ENCODE data around the gene PRODH. TPM values are rescaled to one million over a fixed set of nuclear protein-coding genes. Genes with fewer than 3 reads are reported as not detected.

Gene PRODH
- total and polyA plus RNA-seq, 2 experiments from 2014 or later = 10.0 to 67.4 TPM

DNA sequence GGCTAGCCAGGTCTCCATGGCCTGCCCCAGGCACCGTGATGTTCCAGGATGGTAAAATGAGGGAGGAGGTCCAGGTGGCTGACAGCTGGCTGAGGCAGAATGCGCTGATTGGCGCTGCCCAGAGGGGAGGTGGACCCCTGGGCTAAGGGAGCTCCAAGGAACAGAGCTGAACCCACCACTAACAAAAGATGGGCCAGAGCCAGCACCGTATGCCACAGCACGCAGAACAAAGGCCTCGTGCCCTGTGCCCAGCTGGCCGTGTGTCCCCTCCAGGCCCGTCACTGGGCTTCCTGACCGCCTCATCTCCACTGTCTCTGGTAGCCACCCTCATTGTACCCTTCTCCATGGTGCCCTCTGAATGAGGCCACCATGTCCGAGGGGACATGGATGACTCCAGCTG lies 19.6 kb upstream of the PRODH start:
- no peaks in the 10 kb centered on the region for H3K27me3 ChIP-seq (ENCODE audit: insufficient read depth)
- peaks cover 5% of the 10 kb centered on the region; the same call in 2 of the 3 replicates for H3K4me1 Mint-ChIP-seq
- H3K27ac Mint-ChIP-seq = no peak overlapping the region
- no peaks in the 10 kb centered on the region for H3K79me2 ChIP-seq (replicated peaks; ENCODE audit: insufficient read depth)
- H3F3A ChIP-seq (replicated peaks; ENCODE audit: low read depth) = no peaks in the 10 kb centered on the region
- no peak overlapping the region for H3K4me2 ChIP-seq
- H3K4me3 ChIP-seq = no peak overlapping the region
- no peaks in the 10 kb centered on the region for H3K4me1 ChIP-seq (ENCODE audit: insufficient read depth)
- DNase-seq (ENCODE audit: low spot score) = no peak
- no peak for TF ChIP-seq EZH2phosphoT487 (IDR thresholded peaks at IDR 0.05; ENCODE audit: unreplicated experiment)
- TF ChIP-seq, protein P1, sequence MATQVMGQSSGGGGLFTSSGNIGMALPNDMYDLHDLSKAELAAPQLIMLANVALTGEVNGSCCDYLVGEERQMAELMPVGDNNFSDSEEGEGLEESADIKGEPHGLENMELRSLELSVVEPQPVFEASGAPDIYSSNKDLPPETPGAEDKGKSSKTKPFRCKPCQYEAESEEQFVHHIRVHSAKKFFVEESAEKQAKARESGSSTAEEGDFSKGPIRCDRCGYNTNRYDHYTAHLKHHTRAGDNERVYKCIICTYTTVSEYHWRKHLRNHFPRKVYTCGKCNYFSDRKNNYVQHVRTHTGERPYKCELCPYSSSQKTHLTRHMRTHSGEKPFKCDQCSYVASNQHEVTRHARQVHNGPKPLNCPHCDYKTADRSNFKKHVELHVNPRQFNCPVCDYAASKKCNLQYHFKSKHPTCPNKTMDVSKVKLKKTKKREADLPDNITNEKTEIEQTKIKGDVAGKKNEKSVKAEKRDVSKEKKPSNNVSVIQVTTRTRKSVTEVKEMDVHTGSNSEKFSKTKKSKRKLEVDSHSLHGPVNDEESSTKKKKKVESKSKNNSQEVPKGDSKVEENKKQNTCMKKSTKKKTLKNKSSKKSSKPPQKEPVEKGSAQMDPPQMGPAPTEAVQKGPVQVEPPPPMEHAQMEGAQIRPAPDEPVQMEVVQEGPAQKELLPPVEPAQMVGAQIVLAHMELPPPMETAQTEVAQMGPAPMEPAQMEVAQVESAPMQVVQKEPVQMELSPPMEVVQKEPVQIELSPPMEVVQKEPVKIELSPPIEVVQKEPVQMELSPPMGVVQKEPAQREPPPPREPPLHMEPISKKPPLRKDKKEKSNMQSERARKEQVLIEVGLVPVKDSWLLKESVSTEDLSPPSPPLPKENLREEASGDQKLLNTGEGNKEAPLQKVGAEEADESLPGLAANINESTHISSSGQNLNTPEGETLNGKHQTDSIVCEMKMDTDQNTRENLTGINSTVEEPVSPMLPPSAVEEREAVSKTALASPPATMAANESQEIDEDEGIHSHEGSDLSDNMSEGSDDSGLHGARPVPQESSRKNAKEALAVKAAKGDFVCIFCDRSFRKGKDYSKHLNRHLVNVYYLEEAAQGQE (IDR thresholded peaks at IDR 0.05; ENCODE audit: unreplicated experiment) = no peak
- TF ChIP-seq ZNF114 (CRISPR knock-in tag; IDR thresholded peaks at IDR 0.05) = no peak
- no peak for TF ChIP-seq CREB1 (CRISPR knock-in tag; IDR thresholded peaks at IDR 0.05; ENCODE audit: low read depth)
- TF ChIP-seq, protein P2, sequence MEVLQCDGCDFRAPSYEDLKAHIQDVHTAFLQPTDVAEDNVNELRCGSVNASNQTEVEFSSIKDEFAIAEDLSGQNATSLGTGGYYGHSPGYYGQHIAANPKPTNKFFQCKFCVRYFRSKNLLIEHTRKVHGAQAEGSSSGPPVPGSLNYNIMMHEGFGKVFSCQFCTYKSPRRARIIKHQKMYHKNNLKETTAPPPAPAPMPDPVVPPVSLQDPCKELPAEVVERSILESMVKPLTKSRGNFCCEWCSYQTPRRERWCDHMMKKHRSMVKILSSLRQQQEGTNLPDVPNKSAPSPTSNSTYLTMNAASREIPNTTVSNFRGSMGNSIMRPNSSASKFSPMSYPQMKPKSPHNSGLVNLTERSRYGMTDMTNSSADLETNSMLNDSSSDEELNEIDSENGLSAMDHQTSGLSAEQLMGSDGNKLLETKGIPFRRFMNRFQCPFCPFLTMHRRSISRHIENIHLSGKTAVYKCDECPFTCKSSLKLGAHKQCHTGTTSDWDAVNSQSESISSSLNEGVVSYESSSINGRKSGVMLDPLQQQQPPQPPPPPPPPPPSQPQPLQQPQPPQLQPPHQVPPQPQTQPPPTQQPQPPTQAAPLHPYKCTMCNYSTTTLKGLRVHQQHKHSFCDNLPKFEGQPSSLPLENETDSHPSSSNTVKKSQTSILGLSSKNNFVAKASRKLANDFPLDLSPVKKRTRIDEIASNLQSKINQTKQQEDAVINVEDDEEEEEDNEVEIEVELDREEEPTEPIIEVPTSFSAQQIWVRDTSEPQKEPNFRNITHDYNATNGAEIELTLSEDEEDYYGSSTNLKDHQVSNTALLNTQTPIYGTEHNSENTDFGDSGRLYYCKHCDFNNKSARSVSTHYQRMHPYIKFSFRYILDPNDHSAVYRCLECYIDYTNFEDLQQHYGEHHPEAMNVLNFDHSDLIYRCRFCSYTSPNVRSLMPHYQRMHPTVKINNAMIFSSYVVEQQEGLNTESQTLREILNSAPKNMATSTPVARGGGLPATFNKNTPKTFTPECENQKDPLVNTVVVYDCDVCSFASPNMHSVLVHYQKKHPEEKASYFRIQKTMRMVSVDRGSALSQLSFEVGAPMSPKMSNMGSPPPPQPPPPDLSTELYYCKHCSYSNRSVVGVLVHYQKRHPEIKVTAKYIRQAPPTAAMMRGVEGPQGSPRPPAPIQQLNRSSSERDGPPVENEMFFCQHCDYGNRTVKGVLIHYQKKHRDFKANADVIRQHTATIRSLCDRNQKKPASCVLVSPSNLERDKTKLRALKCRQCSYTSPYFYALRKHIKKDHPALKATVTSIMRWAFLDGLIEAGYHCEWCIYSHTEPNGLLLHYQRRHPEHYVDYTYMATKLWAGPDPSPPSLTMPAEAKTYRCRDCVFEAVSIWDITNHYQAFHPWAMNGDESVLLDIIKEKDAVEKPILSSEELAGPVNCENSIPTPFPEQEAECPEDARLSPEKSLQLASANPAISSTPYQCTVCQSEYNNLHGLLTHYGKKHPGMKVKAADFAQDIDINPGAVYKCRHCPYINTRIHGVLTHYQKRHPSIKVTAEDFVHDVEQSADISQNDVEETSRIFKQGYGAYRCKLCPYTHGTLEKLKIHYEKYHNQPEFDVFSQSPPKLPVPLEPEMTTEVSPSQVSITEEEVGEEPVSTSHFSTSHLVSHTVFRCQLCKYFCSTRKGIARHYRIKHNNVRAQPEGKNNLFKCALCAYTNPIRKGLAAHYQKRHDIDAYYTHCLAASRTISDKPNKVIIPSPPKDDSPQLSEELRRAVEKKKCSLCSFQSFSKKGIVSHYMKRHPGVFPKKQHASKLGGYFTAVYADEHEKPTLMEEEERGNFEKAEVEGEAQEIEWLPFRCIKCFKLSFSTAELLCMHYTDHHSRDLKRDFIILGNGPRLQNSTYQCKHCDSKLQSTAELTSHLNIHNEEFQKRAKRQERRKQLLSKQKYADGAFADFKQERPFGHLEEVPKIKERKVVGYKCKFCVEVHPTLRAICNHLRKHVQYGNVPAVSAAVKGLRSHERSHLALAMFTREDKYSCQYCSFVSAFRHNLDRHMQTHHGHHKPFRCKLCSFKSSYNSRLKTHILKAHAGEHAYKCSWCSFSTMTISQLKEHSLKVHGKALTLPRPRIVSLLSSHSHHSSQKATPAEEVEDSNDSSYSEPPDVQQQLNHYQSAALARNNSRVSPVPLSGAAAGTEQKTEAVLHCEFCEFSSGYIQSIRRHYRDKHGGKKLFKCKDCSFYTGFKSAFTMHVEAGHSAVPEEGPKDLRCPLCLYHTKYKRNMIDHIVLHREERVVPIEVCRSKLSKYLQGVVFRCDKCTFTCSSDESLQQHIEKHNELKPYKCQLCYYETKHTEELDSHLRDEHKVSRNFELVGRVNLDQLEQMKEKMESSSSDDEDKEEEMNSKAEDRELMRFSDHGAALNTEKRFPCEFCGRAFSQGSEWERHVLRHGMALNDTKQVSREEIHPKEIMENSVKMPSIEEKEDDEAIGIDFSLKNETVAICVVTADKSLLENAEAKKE (CRISPR knock-in tag; IDR thresholded peaks at IDR 0.05) = no peak
- TF ChIP-seq STAT1 (IDR thresholded peaks at IDR 0.05; ENCODE audit: unreplicated experiment) = no peak
- TF ChIP-seq EZH2 (IDR thresholded peaks at IDR 0.05; ENCODE audit: low read depth, unreplicated experiment) = no peak
- TF ChIP-seq, protein P3, sequence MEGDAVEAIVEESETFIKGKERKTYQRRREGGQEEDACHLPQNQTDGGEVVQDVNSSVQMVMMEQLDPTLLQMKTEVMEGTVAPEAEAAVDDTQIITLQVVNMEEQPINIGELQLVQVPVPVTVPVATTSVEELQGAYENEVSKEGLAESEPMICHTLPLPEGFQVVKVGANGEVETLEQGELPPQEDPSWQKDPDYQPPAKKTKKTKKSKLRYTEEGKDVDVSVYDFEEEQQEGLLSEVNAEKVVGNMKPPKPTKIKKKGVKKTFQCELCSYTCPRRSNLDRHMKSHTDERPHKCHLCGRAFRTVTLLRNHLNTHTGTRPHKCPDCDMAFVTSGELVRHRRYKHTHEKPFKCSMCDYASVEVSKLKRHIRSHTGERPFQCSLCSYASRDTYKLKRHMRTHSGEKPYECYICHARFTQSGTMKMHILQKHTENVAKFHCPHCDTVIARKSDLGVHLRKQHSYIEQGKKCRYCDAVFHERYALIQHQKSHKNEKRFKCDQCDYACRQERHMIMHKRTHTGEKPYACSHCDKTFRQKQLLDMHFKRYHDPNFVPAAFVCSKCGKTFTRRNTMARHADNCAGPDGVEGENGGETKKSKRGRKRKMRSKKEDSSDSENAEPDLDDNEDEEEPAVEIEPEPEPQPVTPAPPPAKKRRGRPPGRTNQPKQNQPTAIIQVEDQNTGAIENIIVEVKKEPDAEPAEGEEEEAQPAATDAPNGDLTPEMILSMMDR (conservative IDR thresholded peaks at IDR 0.05; ENCODE audit: low read depth in 2 of 2) = no peak
- TF ChIP-seq, protein P4, sequence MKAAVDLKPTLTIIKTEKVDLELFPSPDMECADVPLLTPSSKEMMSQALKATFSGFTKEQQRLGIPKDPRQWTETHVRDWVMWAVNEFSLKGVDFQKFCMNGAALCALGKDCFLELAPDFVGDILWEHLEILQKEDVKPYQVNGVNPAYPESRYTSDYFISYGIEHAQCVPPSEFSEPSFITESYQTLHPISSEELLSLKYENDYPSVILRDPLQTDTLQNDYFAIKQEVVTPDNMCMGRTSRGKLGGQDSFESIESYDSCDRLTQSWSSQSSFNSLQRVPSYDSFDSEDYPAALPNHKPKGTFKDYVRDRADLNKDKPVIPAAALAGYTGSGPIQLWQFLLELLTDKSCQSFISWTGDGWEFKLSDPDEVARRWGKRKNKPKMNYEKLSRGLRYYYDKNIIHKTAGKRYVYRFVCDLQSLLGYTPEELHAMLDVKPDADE (IDR thresholded peaks at IDR 0.05) = no peak
- no peak for TF ChIP-seq NANOG (IDR thresholded peaks at IDR 0.05; ENCODE audit: borderline replicate concordance)
- no peak for TF ChIP-seq POLR2AphosphoS5 (IDR thresholded peaks at IDR 0.05; ENCODE audit: low read depth)
- TF ChIP-seq JUNB (IDR thresholded peaks at IDR 0.05; ENCODE audit: unreplicated experiment) = no peak
- no peak for TF ChIP-seq ZNF331 (CRISPR knock-in tag; IDR thresholded peaks at IDR 0.05; ENCODE audit: low read depth)
- H3K36me3 Mint-ChIP-seq (ENCODE audit: low read depth) = no peaks in the 10 kb centered on the region; the same call in 2 of the 3 replicates
- no peaks in the 10 kb centered on the region for H3K9me3 Mint-ChIP-seq
- H3K27me3 Mint-ChIP-seq (ENCODE audit: insufficient read depth, low read depth, poor library complexity) = peaks cover 5% of the 10 kb centered on the region
- H3K36me3 ChIP-seq (ENCODE audit: insufficient read depth) = no peaks in the 10 kb centered on the region
- H2AFZ ChIP-seq = no peak overlapping the region
- no peak overlapping the region for H3K27ac ChIP-seq (ENCODE audit: low read depth)
- no peaks in the 10 kb centered on the region for H4K20me1 ChIP-seq (replicated peaks; ENCODE audit: insufficient read depth)
- ATAC-seq = no peak
- H3K4me3 Mint-ChIP-seq = no peak overlapping the region
- no peaks in the 10 kb centered on the region for H3K9me2 ChIP-seq (ENCODE audit: insufficient read depth)

Data from GM23338 (cell line).